Mesenchymal stem cell (in vitro differentiated cells and primary cell): ENCODE results near the gene PSMD2.

ENCODE experiments used
- DNase-seq: peaks from one replicate; pipeline ENCODE4 v3.0.0-alpha.2; 2013
- H2AFZ ChIP-seq: one replicate; pipeline ENCODE4 v1.6.1; 2013; ENCODE audit warnings: low read depth, mild to moderate bottlenecking, control low read depth, inconsistent platforms, low read length, moderate library complexity
- H2AK5ac ChIP-seq: 2 replicates; pipeline ENCODE4 v1.6.1; 2013; ENCODE audit warnings: low read length, moderate library complexity, mild to moderate bottlenecking, inconsistent platforms; ENCODE audit not compliant: severe bottlenecking
- H2BK120ac ChIP-seq: one replicate; pipeline ENCODE4 v1.6.1; 2013; ENCODE audit warnings: low read depth, mild to moderate bottlenecking, inconsistent platforms, low read length, moderate library complexity
- H2BK12ac ChIP-seq, 2 experiments: one replicate each; pipeline ENCODE4 v1.6.1; 2013; ENCODE audit warnings: inconsistent platforms in 2 of 2, low read length in 2 of 2, mild to moderate bottlenecking in 2 of 2, moderate library complexity in 2 of 2, control low read depth in 1 of 2
- H2BK15ac ChIP-seq: one replicate; pipeline ENCODE4 v1.6.1; 2013; ENCODE audit warnings: mild to moderate bottlenecking, low read depth, inconsistent platforms; ENCODE audit not compliant: poor library complexity, severe bottlenecking
- H2BK5ac ChIP-seq: 2 replicates; pipeline ENCODE4 v1.6.1; 2013; ENCODE audit warnings: low read depth, mild to moderate bottlenecking, low read length, control low read depth, inconsistent platforms; ENCODE audit not compliant: poor library complexity, severe bottlenecking
- H3K14ac ChIP-seq, 2 experiments: one replicate each; pipeline ENCODE4 v1.6.1; 2013; ENCODE audit warnings: inconsistent platforms in 2 of 2, low read length in 2 of 2, control low read depth in 1 of 2, mild to moderate bottlenecking in 1 of 2, moderate library complexity in 1 of 2
- H3K18ac ChIP-seq, 2 experiments: one replicate each; pipeline ENCODE4 v1.6.1; 2013; ENCODE audit warnings: inconsistent platforms in 2 of 2, low read length in 2 of 2, control low read depth in 1 of 2, low read depth in 1 of 2, mild to moderate bottlenecking in 1 of 2
- H3K23ac ChIP-seq, 2 experiments: one replicate each; pipeline ENCODE4 v1.6.1; 2013; ENCODE audit warnings: inconsistent platforms in 2 of 2, low read length in 2 of 2, mild to moderate bottlenecking in 2 of 2, moderate library complexity in 2 of 2, control low read depth in 1 of 2
- H3K27ac ChIP-seq: 2 replicates; pipeline ENCODE4 v1.5.1; 2013; ENCODE audit warnings: mild to moderate bottlenecking, moderate library complexity, low read length, control low read depth, inconsistent platforms; ENCODE audit not compliant: poor library complexity, severe bottlenecking
- H3K27me3 ChIP-seq, 2 experiments: 2 replicates each; pipeline versions ENCODE4 v1.6.1 to v1.7.0; 2013; ENCODE audit warnings: low read length in 2 of 2, mild to moderate bottlenecking in 2 of 2, moderate library complexity in 2 of 2, control low read depth in 1 of 2, inconsistent platforms in 1 of 2; ENCODE audit not compliant: control insufficient read depth in 1 of 2, insufficient read depth in 1 of 2
- H3K36me3 ChIP-seq, 2 experiments: 2 replicates each; pipeline versions ENCODE4 v1.6.1 to v1.7.0; 2013; ENCODE audit warnings: low read length in 2 of 2, control low read depth in 1 of 2, inconsistent platforms in 1 of 2, low read depth in 1 of 2, mild to moderate bottlenecking in 1 of 2; ENCODE audit not compliant: insufficient read depth in 2 of 2, control insufficient read depth in 1 of 2
- H3K4ac ChIP-seq, 2 experiments: one replicate each; pipeline ENCODE4 v1.6.1; 2013; ENCODE audit warnings: inconsistent platforms in 2 of 2, low read length in 2 of 2, mild to moderate bottlenecking in 2 of 2, moderate library complexity in 2 of 2, control low read depth in 1 of 2, low read depth in 1 of 2
- H3K4me1 ChIP-seq: 2 replicates; pipeline ENCODE4 v1.6.1; 2013; ENCODE audit warnings: low read depth, low read length, control low read depth; ENCODE audit not compliant: control insufficient read depth, insufficient read depth
- H3K4me2 ChIP-seq: 2 replicates; pipeline ENCODE4 v1.6.1; 2013; ENCODE audit warnings: low read length, mild to moderate bottlenecking, inconsistent platforms; ENCODE audit not compliant: poor library complexity, severe bottlenecking
- H3K4me3 ChIP-seq, 2 experiments: 2 replicates each; pipeline versions ENCODE4 v1.5.1 to v1.7.0; 2013; ENCODE audit warnings: low read length in 2 of 2, mild to moderate bottlenecking in 2 of 2, control low read depth in 1 of 2, low read depth in 1 of 2; ENCODE audit not compliant: insufficient read depth in 1 of 2
- H3K79me1 ChIP-seq: replicated peaks from 2 replicates; pipeline ENCODE4 v1.6.1; 2013; ENCODE audit warnings: mild to moderate bottlenecking, control low read depth, low read length, inconsistent platforms; ENCODE audit not compliant: poor library complexity, severe bottlenecking
- H3K9ac ChIP-seq: 2 replicates; pipeline ENCODE4 v1.7.0; 2013; ENCODE audit warnings: mild to moderate bottlenecking, low read length, moderate library complexity
- H3K9me3 ChIP-seq: 2 replicates; pipeline ENCODE4 v1.7.0; 2013; ENCODE audit warnings: mild to moderate bottlenecking, low read length; ENCODE audit not compliant: control insufficient read depth
- H4K8ac ChIP-seq: one replicate; pipeline ENCODE4 v1.6.1; 2013; ENCODE audit warnings: inconsistent platforms, mild to moderate bottlenecking, low read length, moderate library complexity
- H4K91ac ChIP-seq: one replicate; pipeline ENCODE4 v1.6.1; 2013; ENCODE audit warnings: mild to moderate bottlenecking, low read length, inconsistent platforms
- WGBS: methylation state at CpG from one replicate; pipeline ENCODE4 v1.1.7; 2013; ENCODE audit warnings: mixed read lengths; 5-methylcytosine and 5-hydroxymethylcytosine counted together

PSMD2 gene

GRCh38 chr3:184291044-184291737, 7.8 kb upstream of the PSMD2 start:
- no peak overlapping the region for H3K23ac ChIP-seq
- no peak overlapping the region for H3K4me2 ChIP-seq
- no peak overlapping the region for H2AFZ ChIP-seq
- no peak overlapping the region for H3K4ac ChIP-seq
- no peak overlapping the region for H3K9ac ChIP-seq
- no peak for DNase-seq
- H3K36me3 ChIP-seq, result no peaks in the 10 kb centered on the region
- H3K9me3 ChIP-seq, result no peaks in the 10 kb centered on the region
- no peak overlapping the region for H3K4me3 ChIP-seq
- no peak overlapping the region for H3K14ac ChIP-seq
- H4K8ac ChIP-seq, result no peak overlapping the region
- H3K27me3 ChIP-seq, result peaks cover 16 to 20% of the 10 kb centered on the region in 2 experiments
- no peak overlapping the region for H2BK12ac ChIP-seq
- no peak overlapping the region for H2BK5ac ChIP-seq
- H3K79me1 ChIP-seq, result no peaks in the 10 kb centered on the region
- no peak overlapping the region for H3K27ac ChIP-seq
- H3K4me1 ChIP-seq, result no peaks in the 10 kb centered on the region
- no peak overlapping the region for H2AK5ac ChIP-seq
- H3K18ac ChIP-seq, result no peak overlapping the region
- H4K91ac ChIP-seq, result no peak overlapping the region
- 87% methylated on average over 22 of the region's 22 CpGs for WGBS
- H2BK120ac ChIP-seq, result no peak overlapping the region
- no peak overlapping the region for H2BK15ac ChIP-seq

GRCh38 chr3:184291738-184292445, 7.1 kb upstream of the PSMD2 start:
- H3K23ac ChIP-seq, result no peak overlapping the region
- no peak overlapping the region for H2AK5ac ChIP-seq
- H2BK5ac ChIP-seq, result no peak overlapping the region
- H3K4me3 ChIP-seq, result no peak overlapping the region
- no peaks in the 10 kb centered on the region for H3K36me3 ChIP-seq
- no peak overlapping the region for H3K4me2 ChIP-seq
- no peak overlapping the region for H4K8ac ChIP-seq
- H3K14ac ChIP-seq, result no peak overlapping the region
- no peak overlapping the region for H2BK120ac ChIP-seq
- no peak for DNase-seq
- H2AFZ ChIP-seq, result no peak overlapping the region
- H2BK12ac ChIP-seq, result no peak overlapping the region
- no peaks in the 10 kb centered on the region for H3K9me3 ChIP-seq
- H3K4ac ChIP-seq, result no peak overlapping the region
- no peak overlapping the region for H2BK15ac ChIP-seq
- no peak overlapping the region for H3K18ac ChIP-seq
- H3K4me1 ChIP-seq, result no peaks in the 10 kb centered on the region
- WGBS, result 88% methylated on average over 20 of the region's 21 CpGs
- H4K91ac ChIP-seq, result no peak overlapping the region
- H3K27me3 ChIP-seq, result peaks cover 15 to 16% of the 10 kb centered on the region in 2 experiments
- H3K27ac ChIP-seq, result no peak overlapping the region
- no peak overlapping the region for H3K9ac ChIP-seq
- H3K79me1 ChIP-seq, result no peaks in the 10 kb centered on the region

- no peak overlapping the region for H3K4me3 ChIP-seq
- H3K36me3 ChIP-seq, result peaks cover 0 to 8% of the 10 kb centered on the region in 2 experiments
- H3K27me3 ChIP-seq, result peaks cover 10 to 12% of the 10 kb centered on the region in 2 experiments
- H4K8ac ChIP-seq, result no peak overlapping the region
- no peaks in the 10 kb centered on the region for H3K79me1 ChIP-seq
- H3K14ac ChIP-seq, result no peak overlapping the region
- H2AK5ac ChIP-seq, result no peak overlapping the region
- H3K18ac ChIP-seq, result no peak overlapping the region
- no peak overlapping the region for H2BK15ac ChIP-seq
- H3K9ac ChIP-seq, result no peak overlapping the region
- H3K4me1 ChIP-seq, result no peaks in the 10 kb centered on the region
- no peak overlapping the region for H4K91ac ChIP-seq
- H3K4me2 ChIP-seq, result no peak overlapping the region
- H3K9me3 ChIP-seq, result no peaks in the 10 kb centered on the region
- no peak overlapping the region for H2BK12ac ChIP-seq
- H2BK5ac ChIP-seq, result no peak overlapping the region
- no peak overlapping the region for H3K27ac ChIP-seq
- WGBS, result 74% methylated on average over 3 of the region's 3 CpGs
- H2AFZ ChIP-seq, result no peak overlapping the region
- no peak overlapping the region for H2BK120ac ChIP-seq
- no peak for DNase-seq
- H3K4ac ChIP-seq, result no peak overlapping the region
- H3K23ac ChIP-seq, result no peak overlapping the region
Observed at GRCh38 chr3:184295771-184296170, 3.3 kb upstream of the PSMD2 start.

GRCh38 chr3:184296616-184297015, 2.4 kb upstream of the PSMD2 start:
- 91% methylated on average over 6 of the region's 7 CpGs for WGBS

More at GRCh38 chr3:184296616-184297015, 2.4 kb upstream of the PSMD2 start:
- no peak overlapping the region for H2AFZ ChIP-seq
- no peak overlapping the region for H4K8ac ChIP-seq
- H2BK15ac ChIP-seq, result no peak overlapping the region
- H3K4me1 ChIP-seq, result peaks cover 2% of the 10 kb centered on the region
- H2AK5ac ChIP-seq, result no peak overlapping the region
- no peak overlapping the region for H2BK120ac ChIP-seq
- H4K91ac ChIP-seq, result no peak overlapping the region
- DNase-seq, result no peak
- H3K9ac ChIP-seq, result no peak overlapping the region
- no peak overlapping the region for H3K4me2 ChIP-seq
- no peak overlapping the region for H3K18ac ChIP-seq
- peaks cover 4 to 15% of the 10 kb centered on the region in 2 experiments for H3K36me3 ChIP-seq
- no peak overlapping the region for H3K4ac ChIP-seq
- peaks cover 8 to 12% of the 10 kb centered on the region in 2 experiments for H3K27me3 ChIP-seq
- H2BK12ac ChIP-seq, result no peak overlapping the region
- H3K79me1 ChIP-seq, result no peaks in the 10 kb centered on the region
- H3K9me3 ChIP-seq, result no peaks in the 10 kb centered on the region
- no peak overlapping the region for H3K27ac ChIP-seq
- no peak overlapping the region for H2BK5ac ChIP-seq
- no peak overlapping the region for H3K14ac ChIP-seq
- H3K4me3 ChIP-seq, result no peak overlapping the region
- no peak overlapping the region for H3K23ac ChIP-seq
